HG03457 (cell line): ENCODE measurements around the gene OPA3.

Source experiments
- ATAC-seq: cut with Tn5 transposase; IDR thresholded peaks from one replicate; pipeline ENCODE4 v1.9.1; 2021; ENCODE audit warnings: moderate number of reproducible peaks; ENCODE audit not compliant: unreplicated experiment

The OPA3 gene

DNA sequence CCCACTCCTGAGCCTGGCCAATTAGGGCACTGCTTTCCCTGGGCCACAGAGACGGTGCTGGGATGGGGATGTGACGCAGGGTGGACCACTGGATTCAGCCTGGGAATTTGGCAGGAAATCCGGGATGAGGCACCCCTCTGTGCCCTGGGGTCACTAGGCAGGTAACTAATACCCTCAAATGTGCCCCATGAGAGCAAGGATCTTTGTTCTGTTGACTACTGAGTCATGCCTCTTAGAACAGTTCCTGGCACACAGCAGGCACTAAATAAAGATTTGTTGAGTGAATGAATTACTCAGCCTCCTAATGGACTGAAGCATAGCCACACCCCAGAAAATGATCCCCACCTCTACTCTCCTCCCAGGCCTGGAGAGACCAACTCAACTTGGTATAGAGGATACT is 15.9 kb downstream of the OPA3 start:
- ATAC-seq = no peak

DNA sequence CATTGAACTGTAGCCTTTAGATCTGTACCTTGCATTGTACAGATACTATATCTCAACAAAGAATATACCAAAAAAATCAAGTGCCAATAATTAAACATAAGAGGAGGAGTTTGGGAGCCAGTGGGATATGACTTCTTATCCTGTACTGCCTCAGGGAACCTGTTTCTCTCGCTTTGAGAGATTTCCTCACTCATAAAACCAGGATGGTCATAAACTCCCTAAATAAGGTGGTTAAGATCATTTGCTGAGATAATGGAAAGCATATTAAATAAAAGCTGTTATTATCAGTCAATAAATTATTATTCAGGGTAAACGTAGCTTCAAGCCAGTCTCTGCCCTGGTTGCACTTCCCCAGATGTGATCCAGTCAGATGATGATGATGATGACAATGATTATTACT is 17.0 kb downstream of the OPA3 start:
- ATAC-seq = no peak

- no peak for ATAC-seq
Measured at GRCh38 chr19:45564131-45564780, 20.3 kb downstream of the OPA3 start.

GRCh38 chr19:45560686-45561085 is 23.9 kb downstream of the OPA3 start:
- no peak for ATAC-seq

GRCh38 chr19:45560038-45560437 is 24.6 kb downstream of the OPA3 start:
- ATAC-seq = no peak

DNA sequence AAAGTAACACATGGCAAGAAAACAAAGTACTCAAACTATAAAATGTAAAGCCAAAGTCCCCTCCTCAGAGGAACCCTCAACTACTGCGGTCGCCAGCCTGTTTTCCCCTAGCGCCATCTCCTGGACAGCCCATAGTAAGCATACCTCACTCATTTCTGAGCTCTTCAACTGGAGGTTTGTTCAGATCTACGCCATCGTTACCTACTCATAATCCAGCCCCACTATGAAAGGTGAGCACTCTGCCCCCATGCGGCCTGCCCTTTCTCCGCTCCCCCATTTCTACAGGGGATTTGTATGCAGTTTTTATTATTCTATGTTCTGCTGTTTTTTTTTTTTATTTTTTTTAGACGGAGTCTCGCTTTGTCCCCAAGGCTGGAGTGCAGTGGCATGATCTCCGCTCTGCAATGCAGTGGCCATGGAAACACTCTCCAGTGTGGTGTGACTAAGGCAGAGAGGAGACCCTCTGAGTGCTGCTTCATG is 26.2 kb downstream of the OPA3 start:
- no peak for ATAC-seq

DNA sequence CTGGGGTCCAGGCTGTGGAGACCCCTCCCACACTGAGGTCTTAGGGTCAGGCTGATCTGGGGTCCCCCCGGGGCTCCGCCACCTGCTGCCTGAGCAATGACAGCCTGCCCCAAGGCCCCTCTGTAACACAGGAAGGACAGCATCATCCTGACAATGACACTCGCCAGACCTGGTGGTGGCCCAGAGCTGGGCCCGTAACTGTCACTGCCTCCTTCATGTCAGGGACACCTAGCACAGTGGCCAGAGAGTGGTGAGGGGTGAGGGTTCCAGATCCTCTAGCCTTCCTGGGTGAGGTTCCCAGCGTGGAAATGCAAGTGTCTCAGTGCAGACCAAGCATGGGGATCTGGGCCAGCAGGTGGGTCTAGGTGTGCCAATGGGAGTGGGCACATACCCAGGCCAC is 27.8 kb downstream of the OPA3 start:
- no peak for ATAC-seq

- no peak for ATAC-seq
Measured at GRCh38 chr19:45554481-45554880, 30.1 kb downstream of the OPA3 start.

DNA sequence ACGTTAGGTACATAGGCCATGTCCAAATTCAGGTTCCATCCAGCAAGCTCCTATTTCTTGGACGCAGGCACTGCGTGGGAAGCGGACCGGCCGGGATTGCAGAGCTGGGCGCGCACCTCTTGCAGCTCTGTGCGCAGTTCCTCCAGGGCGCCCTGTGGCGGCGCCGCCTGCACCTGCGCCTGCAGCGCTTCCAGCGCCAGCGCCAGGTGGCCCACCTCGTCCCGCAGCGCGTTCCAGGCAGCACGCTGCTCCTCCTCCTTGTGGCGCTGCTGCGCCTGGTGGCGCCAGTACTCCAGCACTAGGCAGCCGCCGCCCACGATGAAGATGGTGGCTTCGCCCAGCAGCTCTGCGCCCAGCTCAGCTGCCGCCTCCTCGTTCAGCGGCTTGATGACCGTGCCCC is 31.1 kb downstream of the OPA3 start:
- no peak for ATAC-seq

DNA sequence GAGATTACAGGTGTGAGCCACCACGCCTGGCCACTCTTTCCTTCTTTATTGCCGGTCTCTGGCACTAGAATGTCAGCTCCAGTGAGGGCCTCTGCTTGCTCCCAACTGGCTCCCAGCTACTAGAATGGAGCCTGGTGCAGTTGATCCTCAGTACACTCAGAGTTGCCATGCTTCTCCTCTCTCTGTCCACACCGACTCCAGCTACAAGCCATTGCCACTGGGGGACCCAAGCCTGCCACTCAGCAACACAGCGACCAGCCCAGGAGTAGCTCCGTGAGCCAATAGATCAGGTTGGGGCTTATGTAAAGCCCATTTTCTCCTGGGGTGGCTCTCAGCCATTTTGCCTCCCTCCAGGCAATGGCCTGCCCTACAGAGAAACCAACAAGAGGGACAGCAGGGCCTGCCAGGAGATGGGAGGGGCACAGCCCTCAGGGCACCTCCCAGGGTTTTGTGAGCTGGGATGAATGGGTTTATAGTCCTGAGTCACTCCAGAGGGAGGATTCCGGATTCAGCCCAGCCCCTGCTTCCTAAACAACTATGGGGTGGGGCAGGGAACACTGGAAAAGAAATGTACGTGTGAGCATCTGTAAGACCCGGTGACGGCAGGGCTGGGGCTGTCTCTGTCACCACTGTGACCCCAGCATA is 36.5 kb downstream of the OPA3 start:
- no peak for ATAC-seq

DNA sequence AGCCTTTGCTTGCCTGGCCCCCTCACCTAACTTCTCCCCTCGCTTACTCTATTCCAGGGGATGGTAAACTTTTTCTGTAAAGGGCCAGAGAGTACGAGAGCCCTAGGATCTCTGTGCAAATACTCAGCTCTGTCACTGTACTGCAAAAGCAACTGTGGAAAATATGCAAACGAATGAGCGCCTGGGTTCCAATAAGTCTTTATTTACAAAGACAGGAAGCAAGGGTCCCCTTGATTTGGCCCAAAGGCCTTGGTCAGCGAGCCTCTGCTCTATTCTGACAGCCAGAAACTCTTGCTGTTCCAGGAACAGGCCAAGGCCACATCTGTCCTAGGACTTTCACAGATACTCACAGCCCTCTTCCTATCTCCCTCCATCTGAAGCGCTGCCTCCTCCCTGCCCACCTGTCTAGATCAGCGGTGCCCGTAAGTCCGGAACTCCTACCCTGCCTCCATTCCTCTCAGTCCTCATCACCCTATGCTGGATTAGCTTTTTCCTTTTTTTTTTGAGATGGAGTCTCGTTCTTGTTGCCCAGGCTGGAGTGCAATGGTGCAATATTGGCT is 37.3 kb downstream of the OPA3 start:
- no peak for ATAC-seq

DNA sequence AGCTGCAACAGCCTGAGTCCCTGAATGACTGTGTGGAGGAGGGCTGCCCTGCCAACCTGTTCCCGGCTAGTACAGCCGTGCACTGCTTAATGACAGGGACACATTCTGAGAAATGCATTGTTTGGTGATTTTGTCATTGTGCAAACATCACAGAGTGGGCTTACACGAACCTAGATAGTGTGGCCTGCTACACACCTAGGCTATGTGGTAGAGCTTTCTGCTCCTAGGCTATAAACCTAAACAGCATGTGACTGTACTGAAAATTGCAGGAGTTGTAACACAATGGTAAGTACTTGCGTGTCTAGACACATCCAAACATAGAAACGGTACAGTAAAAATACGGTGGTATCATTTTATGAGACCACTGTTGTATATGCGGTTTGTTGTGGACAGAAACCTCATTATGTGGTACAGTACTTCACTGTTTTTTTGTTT is 42.4 kb downstream of the OPA3 start:
- no peak for ATAC-seq

DNA sequence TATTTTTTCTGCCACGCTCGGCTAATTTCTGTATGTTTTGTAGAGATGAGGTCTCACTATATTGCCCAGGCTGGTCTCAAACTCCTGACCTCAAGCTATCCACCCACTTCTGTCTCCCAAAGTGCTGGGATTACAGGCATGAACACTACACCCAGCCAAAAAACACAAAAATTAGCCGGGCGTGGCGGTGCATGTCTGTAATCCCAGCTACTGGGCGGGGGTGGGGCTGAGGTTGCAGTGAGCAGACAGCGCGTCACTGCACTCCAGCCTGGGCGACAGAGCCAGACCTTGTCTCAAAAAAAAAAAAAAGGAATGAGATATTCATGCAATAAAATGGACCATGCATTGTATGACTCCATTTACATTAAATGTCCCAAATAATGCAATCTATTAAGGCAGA is 45.1 kb downstream of the OPA3 start:
- no peak for ATAC-seq

- no peak for ATAC-seq
Measured at GRCh38 chr19:45531349-45531748, 53.3 kb downstream of the OPA3 start.

DNA sequence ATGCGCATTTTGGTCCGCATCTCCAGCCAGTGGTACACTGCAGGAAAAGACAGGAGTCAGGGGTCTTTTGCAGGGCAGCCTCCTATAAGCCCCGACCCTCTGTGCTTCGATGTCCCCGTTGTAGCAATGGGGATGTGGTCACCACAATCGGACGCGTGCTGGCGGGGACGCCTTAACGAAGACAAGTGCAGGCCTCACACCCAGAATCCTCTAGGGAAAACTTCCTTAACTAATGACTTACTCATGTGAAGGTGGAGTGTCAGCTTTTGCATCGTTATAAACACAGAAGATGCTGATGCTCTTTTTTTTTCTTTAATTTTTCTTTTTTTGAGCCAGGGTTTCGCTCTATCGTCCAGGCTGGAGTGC is 55.2 kb downstream of the OPA3 start:
- ATAC-seq = no peak

GRCh38 chr19:45528744-45529419 is 55.7 kb downstream of the OPA3 start:
- no peak for ATAC-seq

DNA sequence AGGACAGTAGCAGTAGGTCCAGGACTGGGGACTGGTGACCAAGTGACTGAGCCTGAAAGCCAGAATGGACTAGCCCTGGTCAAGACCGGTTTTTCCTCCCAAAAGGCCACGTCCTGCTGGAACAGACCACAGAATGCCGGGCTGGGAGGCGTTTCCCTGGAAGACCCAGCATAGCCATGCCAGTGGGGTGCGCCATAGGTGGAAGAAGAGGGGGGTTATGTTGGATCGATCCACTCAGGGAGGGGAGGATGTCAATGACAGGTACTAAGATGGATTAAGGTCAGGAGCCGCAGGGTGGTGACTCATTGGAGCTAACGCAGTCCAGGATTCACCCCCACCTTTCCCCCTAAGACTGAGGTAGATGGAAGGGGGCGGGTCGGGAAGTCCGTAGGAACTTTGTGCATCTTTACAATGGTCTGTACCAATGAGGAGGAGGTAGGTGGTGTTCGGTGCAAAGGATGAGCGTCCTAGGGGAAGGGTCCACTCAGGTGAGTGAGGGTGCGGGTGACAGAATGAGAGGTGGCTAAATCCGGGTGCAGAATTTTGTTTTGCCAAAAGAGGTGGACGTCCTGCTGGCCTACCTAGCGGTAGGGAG is 56.4 kb downstream of the OPA3 start:
- ATAC-seq = no peak

DNA sequence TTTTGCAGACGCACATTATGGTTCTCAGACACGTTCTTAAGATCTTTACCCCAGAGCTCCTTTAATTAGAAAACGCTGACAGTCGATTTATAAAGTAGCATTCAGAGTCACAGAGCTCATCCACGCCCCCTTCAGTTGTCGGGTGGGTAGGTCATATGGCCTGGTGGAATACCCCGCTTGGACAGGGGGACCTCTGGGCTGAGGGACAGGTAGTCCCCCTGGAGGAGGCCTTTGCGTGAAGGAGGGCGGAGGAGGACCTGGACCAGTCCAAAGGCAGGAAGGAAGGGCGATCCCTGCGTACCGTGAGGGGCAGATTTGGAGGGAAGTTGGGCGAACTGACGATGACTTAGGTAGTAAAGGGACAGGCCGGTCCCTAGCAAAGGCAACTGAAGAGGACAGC is 56.9 kb downstream of the OPA3 start:
- no peak for ATAC-seq

DNA sequence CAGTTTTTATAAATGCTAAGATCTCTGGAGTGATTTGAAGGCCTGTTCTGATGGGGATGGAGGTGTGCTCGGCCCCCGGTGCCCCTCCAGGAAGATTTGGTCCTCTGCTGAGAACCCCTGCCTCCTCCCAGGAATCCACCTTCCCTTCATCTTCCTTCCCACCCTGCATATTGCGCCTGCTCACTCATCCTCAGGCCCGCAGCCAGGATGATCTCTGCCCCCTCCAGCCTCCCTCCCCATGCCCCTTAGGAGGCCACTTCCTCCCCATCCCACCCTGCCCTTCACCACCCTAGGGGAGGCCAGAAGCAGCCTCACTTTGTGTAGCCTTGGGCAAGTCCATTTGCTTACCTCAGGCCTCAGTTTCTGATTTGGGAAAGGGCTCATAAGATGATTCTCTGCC is 57.6 kb downstream of the OPA3 start:
- ATAC-seq = no peak

GRCh38 chr19:45526143-45526542 is 58.5 kb downstream of the OPA3 start:
- no peak for ATAC-seq

GRCh38 chr19:45524575-45525129 is 60.0 kb downstream of the OPA3 start:
- ATAC-seq = no peak
